Liver (tissue), 9 donors: Measurements from ENCODE around the gene FIS1. TPM values are rescaled to one million over a fixed set of nuclear protein-coding genes. Genes with fewer than 3 reads are reported as not detected.

Experiments used
- DNase-seq: peaks from one replicate; pipeline ENCODE4 v3.0.0-alpha.2; 2017; ENCODE audit warnings: low spot score
- H3K27ac ChIP-seq, 2 donors: one replicate each; pipeline ENCODE4 v1.7.0; 2013; ENCODE audit warnings: inconsistent platforms in 2 of 2, low read length in 2 of 2, control low read depth in 1 of 2, low read depth in 1 of 2, mild to moderate bottlenecking in 1 of 2
- H3K27me3 ChIP-seq, 4 donors: one replicate each; pipeline versions ENCODE4 v1.6.1 to v1.7.0; 2013; ENCODE audit warnings: low read length in 3 of 4, inconsistent platforms in 1 of 4, mild to moderate bottlenecking in 1 of 4, moderate library complexity in 1 of 4; ENCODE audit not compliant: control insufficient read depth in 4 of 4, insufficient read depth in 4 of 4
- H3K36me3 ChIP-seq, 4 donors: one replicate each; pipeline versions ENCODE4 v1.6.1 to v1.7.0; 2013; ENCODE audit warnings: low read length in 3 of 4, mild to moderate bottlenecking in 3 of 4, low read depth in 1 of 4, moderate library complexity in 1 of 4; ENCODE audit not compliant: control insufficient read depth in 4 of 4, insufficient read depth in 3 of 4
- H3K4me1 ChIP-seq, 4 donors: one replicate each; pipeline versions ENCODE4 v1.6.1 to v1.7.0; 2013; ENCODE audit warnings: low read length in 3 of 4, mild to moderate bottlenecking in 3 of 4, moderate library complexity in 1 of 4; ENCODE audit not compliant: control insufficient read depth in 4 of 4, insufficient read depth in 4 of 4
- H3K4me3 ChIP-seq, 3 donors: one replicate each; pipeline versions ENCODE4 v1.6.1 to v1.7.0; 2013; ENCODE audit warnings: low read length in 3 of 3, control low read depth in 1 of 3, low read depth in 1 of 3, mild to moderate bottlenecking in 1 of 3
- H3K9ac ChIP-seq, 2 donors: one replicate each; pipeline ENCODE4 v1.7.0; 2013; ENCODE audit warnings: low read length in 2 of 2, mild to moderate bottlenecking in 2 of 2, moderate library complexity in 2 of 2, control low read depth in 1 of 2, low read depth in 1 of 2
- H3K9me3 ChIP-seq, 4 donors: one replicate each; pipeline versions ENCODE4 v1.6.1 to v1.7.0; 2013; ENCODE audit warnings: low read length in 3 of 4; ENCODE audit not compliant: control insufficient read depth in 4 of 4
- ATF3 ChIP-seq: IDR thresholded peaks from 2 replicates; pipeline ENCODE4 v1.6.1; 2016; ENCODE audit warnings: antibody characterized with exemption
- EGR1 ChIP-seq, 2 donors: IDR thresholded peaks; 2 replicates each; pipeline ENCODE4 v1.6.1; 2016 to 2018; ENCODE audit warnings: antibody characterized with exemption in 2 of 2, low read depth in 2 of 2
- FOXA1 ChIP-seq: IDR thresholded peaks from 2 replicates; pipeline ENCODE4 v1.6.1; 2016; ENCODE audit warnings: antibody characterized with exemption
- FOXA2 ChIP-seq: IDR thresholded peaks from 2 replicates; pipeline ENCODE4 v1.6.1; 2016; ENCODE audit warnings: antibody characterized with exemption
- GABPA ChIP-seq, 2 donors: IDR thresholded peaks in 1 of 2; conservative IDR thresholded peaks in 1 of 2; 2 replicates each; pipeline ENCODE4 v1.6.1; 2016; ENCODE audit warnings: antibody characterized with exemption in 2 of 2, mild to moderate bottlenecking in 1 of 2, moderate library complexity in 1 of 2
- HNF4A ChIP-seq, 2 donors: conservative IDR thresholded peaks; 2 replicates each; pipeline ENCODE4 v1.6.1; 2016; ENCODE audit warnings: antibody characterized with exemption in 2 of 2, mild to moderate bottlenecking in 2 of 2
- HNF4G ChIP-seq: IDR thresholded peaks from 2 replicates; pipeline ENCODE4 v1.6.1; 2016; ENCODE audit warnings: antibody characterized with exemption
- JUND ChIP-seq, 2 donors: IDR thresholded peaks; 2 replicates each; pipeline ENCODE4 v1.6.1; 2016; ENCODE audit warnings: antibody characterized with exemption in 2 of 2
- MAX ChIP-seq: IDR thresholded peaks from 2 replicates; pipeline ENCODE4 v1.6.1; 2016; ENCODE audit warnings: antibody characterized with exemption
- NR2F2 ChIP-seq: IDR thresholded peaks from 2 replicates; pipeline ENCODE4 v1.6.1; 2016; ENCODE audit warnings: antibody characterized with exemption
- RAD21 ChIP-seq, 2 donors: IDR thresholded peaks; 2 replicates each; pipeline ENCODE4 v1.6.1; 2016; ENCODE audit warnings: antibody characterized with exemption in 2 of 2, mild to moderate bottlenecking in 2 of 2
- REST ChIP-seq: IDR thresholded peaks from 2 replicates; pipeline ENCODE4 v1.6.1; 2016; ENCODE audit warnings: antibody characterized with exemption, mild to moderate bottlenecking
- RXRA ChIP-seq, 2 donors: IDR thresholded peaks; 2 replicates each; pipeline ENCODE4 v1.6.1; 2017 to 2018; ENCODE audit warnings: antibody characterized with exemption in 2 of 2, mild to moderate bottlenecking in 1 of 2
- SP1 ChIP-seq: IDR thresholded peaks from 2 replicates; pipeline ENCODE4 v1.6.1; 2018; ENCODE audit warnings: antibody characterized with exemption, mild to moderate bottlenecking
- TAF1 ChIP-seq: conservative IDR thresholded peaks from 2 replicates; pipeline ENCODE4 v1.6.1; 2016; ENCODE audit warnings: antibody characterized with exemption, mild to moderate bottlenecking
- YY1 ChIP-seq: IDR thresholded peaks from 2 replicates; pipeline ENCODE4 v1.6.1; 2016; ENCODE audit warnings: antibody characterized with exemption, mild to moderate bottlenecking
- ZBTB33 ChIP-seq: IDR thresholded peaks from 2 replicates; pipeline ENCODE4 v1.6.1; 2016; ENCODE audit warnings: antibody characterized with exemption
- WGBS: extraction: QIAGEN DNeasy Blood & Tissue Kit; methylation state at CpG from one replicate; pipeline ENCODE4 v1.1.7; 2013; 5-methylcytosine and 5-hydroxymethylcytosine counted together
- polyA plus RNA-seq, 2 donors: library from polyadenylated mRNA; stranded (reverse) in 1 of 2; unstranded in 1 of 2; fragments of 200-250 nt in 1 of 2; fragments of >200 nt in 1 of 2; fragmentation: Nextera tagmentation in 1 of 2; extraction: Ambion mirVana in 1 of 2; gene quantifications; one replicate each; pipeline versions ENCODE4 v1.2.1 to v1.2.3, GENCODE V29; 2013 to 2015
- total RNA-seq, 2 donors: library from RNA; depleted of rRNA; stranded (reverse); fragments of >200 nt; gene quantifications; one replicate each; pipeline ENCODE4 v1.2.3, GENCODE V29; 2014
- TF ChIP-seq, protein P1 (sequence below): fragments of 150-350 bp; IDR thresholded peaks from 2 replicates; pipeline ENCODE4 v1.5.1; 2017; ENCODE audit warnings: improper control_type of control experiment, low read depth, low read length; ENCODE audit not compliant: missing input control
- donor health status: healthy.
- donor health status: healthy.
- donor health status: healthy.
- donor health status: healthy.
- donor health status: healthy.

The FIS1 gene
- total and polyA plus RNA-seq, 4 donors = 112 to 192 (median 155) TPM

GRCh38 chr7:101251871-101252659 is 7.2 kb upstream of the FIS1 start:
- under 1% methylated on average over 55 of the region's 55 CpGs for WGBS
- H3K27ac ChIP-seq = peak overlapping the region; percentile 65 to 72
- DNase-seq = peak; percentile 98
- TF ChIP-seq NR2F2 = no peak
- TF ChIP-seq GABPA (IDR thresholded peaks at IDR 0.05 in 1 of 2, conservative IDR thresholded peaks at IDR 0.05 in 1 of 2) = peak; percentile 53 to 89
- TF ChIP-seq HNF4G = no peak
- TF ChIP-seq ZBTB33 = peak; percentile 51
- TF ChIP-seq SP1 = peak; percentile 72
- TF ChIP-seq FOXA2 = no peak
- TF ChIP-seq RAD21 (IDR thresholded peaks at IDR 0.05) = peak in 1 of 2 donors; percentile 50
- TF ChIP-seq TAF1 = peak; percentile 18
- TF ChIP-seq YY1 = peak; percentile 71
- TF ChIP-seq RXRA (IDR thresholded peaks at IDR 0.05) = no peak
- TF ChIP-seq JUND (IDR thresholded peaks at IDR 0.05) = no peak
- TF ChIP-seq EGR1 (IDR thresholded peaks at IDR 0.05; ENCODE audit: low read depth in 2 of 2) = peak in 1 of 2 donors; percentile 44
- TF ChIP-seq HNF4A (conservative IDR thresholded peaks at IDR 0.05) = peak in 1 of 2 donors; percentile 28
- TF ChIP-seq, protein P1, sequence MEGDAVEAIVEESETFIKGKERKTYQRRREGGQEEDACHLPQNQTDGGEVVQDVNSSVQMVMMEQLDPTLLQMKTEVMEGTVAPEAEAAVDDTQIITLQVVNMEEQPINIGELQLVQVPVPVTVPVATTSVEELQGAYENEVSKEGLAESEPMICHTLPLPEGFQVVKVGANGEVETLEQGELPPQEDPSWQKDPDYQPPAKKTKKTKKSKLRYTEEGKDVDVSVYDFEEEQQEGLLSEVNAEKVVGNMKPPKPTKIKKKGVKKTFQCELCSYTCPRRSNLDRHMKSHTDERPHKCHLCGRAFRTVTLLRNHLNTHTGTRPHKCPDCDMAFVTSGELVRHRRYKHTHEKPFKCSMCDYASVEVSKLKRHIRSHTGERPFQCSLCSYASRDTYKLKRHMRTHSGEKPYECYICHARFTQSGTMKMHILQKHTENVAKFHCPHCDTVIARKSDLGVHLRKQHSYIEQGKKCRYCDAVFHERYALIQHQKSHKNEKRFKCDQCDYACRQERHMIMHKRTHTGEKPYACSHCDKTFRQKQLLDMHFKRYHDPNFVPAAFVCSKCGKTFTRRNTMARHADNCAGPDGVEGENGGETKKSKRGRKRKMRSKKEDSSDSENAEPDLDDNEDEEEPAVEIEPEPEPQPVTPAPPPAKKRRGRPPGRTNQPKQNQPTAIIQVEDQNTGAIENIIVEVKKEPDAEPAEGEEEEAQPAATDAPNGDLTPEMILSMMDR = no peak
- TF ChIP-seq FOXA1 = no peak
- TF ChIP-seq REST = peak; percentile 50
- TF ChIP-seq MAX = peak; percentile 43
- TF ChIP-seq ATF3 = peak; percentile 37
- peaks cover 0 to 5% (median 1%) of the 10 kb centered on the region in 4 donors for H3K36me3 ChIP-seq
- H3K9me3 ChIP-seq = no peaks in the 10 kb centered on the region
- peak overlapping the region; percentile 62 to 70 for H3K9ac ChIP-seq
- peaks cover 0 to 20% (median 12%) of the 10 kb centered on the region in 4 donors for H3K4me1 ChIP-seq
- peak overlapping the region; percentile 64 to 98 (median 79) for H3K4me3 ChIP-seq
- no peaks in the 10 kb centered on the region for H3K27me3 ChIP-seq
